IMR-90 (cell line): ENCODE results near the gene BTBD18. TPM values are rescaled to one million over a fixed set of nuclear protein-coding genes. Genes with fewer than 3 reads are reported as not detected.

Source experiments
- ATAC-seq: fragments of 200-7000 bp; cut with Tn5 transposase; 2 replicates; pipeline ENCODE4 v1.9.1; 2020; ENCODE audit warnings: low read depth, mild to moderate bottlenecking, moderate library complexity
- BruUV-seq: library from RNA; stranded (reverse); fragments of 400-500 nt; replicated peaks from 2 replicates; lab custom pipeline; 2021; lab: Mats Ljungman, UMichigan
- CTCF ChIA-PET: fragments of 300-600 bp; formaldehyde crosslinking; extraction: SDS; loops from one replicate; lab custom pipeline; 2021; ENCODE audit warnings: antibody characterized with exemption; lab: Yijun Ruan, JAX
- POLR2A ChIA-PET: fragments of 300-600 bp; sonication (Branson Sonifier 250); formaldehyde crosslinking; loops from one replicate; lab custom pipeline; 2022; ENCODE audit warnings: antibody characterized with exemption; ENCODE audit not compliant: unreplicated experiment; lab: Charles Lee
- DNase-seq: peaks from one replicate; pipeline ENCODE4 v3.0.0; 2013
- H2AFZ ChIP-seq: replicated peaks from 2 replicates; pipeline ENCODE3; 2013; ENCODE audit warnings: low read length, mild to moderate bottlenecking; ENCODE audit not compliant: poor library complexity
- H2AK5ac ChIP-seq: 2 replicates; pipeline ENCODE4 v1.6.1; 2013; ENCODE audit warnings: low read depth, low read length, inconsistent platforms
- H2AK9ac ChIP-seq: replicated peaks from 2 replicates; pipeline ENCODE3; 2013; ENCODE audit warnings: mild to moderate bottlenecking, low read depth, low read length, moderate library complexity; ENCODE audit not compliant: poor library complexity
- H2BK120ac ChIP-seq: 2 replicates; pipeline ENCODE4 v1.6.1; 2013; ENCODE audit warnings: low read depth, low read length, inconsistent platforms
- H2BK15ac ChIP-seq: 3 replicates; pipeline ENCODE4 v1.6.1; 2013; ENCODE audit warnings: low read depth, low read length, inconsistent platforms
- H2BK20ac ChIP-seq: 2 replicates; pipeline ENCODE4 v1.6.1; 2013; ENCODE audit warnings: low read depth, mild to moderate bottlenecking, inconsistent platforms, low read length, moderate library complexity
- H2BK5ac ChIP-seq: 2 replicates; pipeline ENCODE4 v1.6.1; 2013; ENCODE audit warnings: mild to moderate bottlenecking, low read depth, low read length, inconsistent platforms; ENCODE audit not compliant: poor library complexity, severe bottlenecking
- H3K14ac ChIP-seq: replicated peaks from 2 replicates; pipeline ENCODE4 v1.6.1; 2013; ENCODE audit warnings: low read depth, low read length, inconsistent platforms
- H3K18ac ChIP-seq: 2 replicates; pipeline ENCODE4 v1.6.1; 2013; ENCODE audit warnings: low read depth, low read length, control low read depth
- H3K23ac ChIP-seq: 2 replicates; pipeline ENCODE4 v1.6.1; 2013; ENCODE audit warnings: low read depth, low read length, inconsistent platforms
- H3K27ac ChIP-seq: 2 replicates; pipeline ENCODE4 v1.5.1; 2013; ENCODE audit warnings: mild to moderate bottlenecking, control low read depth, low read length; ENCODE audit not compliant: insufficient read depth
- H3K27me3 ChIP-seq: 2 replicates; pipeline ENCODE4 v1.6.1; 2013; ENCODE audit warnings: low read length; ENCODE audit not compliant: control insufficient read depth, insufficient read depth
- H3K36me3 ChIP-seq: 2 replicates; pipeline ENCODE4 v1.6.1; 2013; ENCODE audit warnings: low read length, mixed read lengths; ENCODE audit not compliant: control insufficient read depth, insufficient read depth
- H3K4ac ChIP-seq: 2 replicates; pipeline ENCODE4 v1.6.1; 2013; ENCODE audit warnings: low read depth, low read length, inconsistent platforms
- H3K4me1 ChIP-seq: 2 replicates; pipeline ENCODE4 v1.6.1; 2013; ENCODE audit warnings: low read length, mixed read lengths; ENCODE audit not compliant: control insufficient read depth, insufficient read depth
- H3K4me2 ChIP-seq: 2 replicates; pipeline ENCODE4 v1.6.1; 2013; ENCODE audit warnings: low read depth, mild to moderate bottlenecking, control low read depth, low read length, moderate library complexity
- H3K4me3 ChIP-seq: 2 replicates; pipeline ENCODE4 v1.5.1; 2013; ENCODE audit warnings: low read depth, mild to moderate bottlenecking, control low read depth, low read length, moderate library complexity; ENCODE audit not compliant: insufficient read depth
- H3K56ac ChIP-seq: 2 replicates; pipeline ENCODE4 v1.6.1; 2013; ENCODE audit warnings: low read length, inconsistent platforms; ENCODE audit not compliant: insufficient read depth; ENCODE audit errors: extremely low read depth
- H3K79me1 ChIP-seq, 2 experiments: 2 replicates each; pipeline ENCODE4 v1.6.1; 2013; ENCODE audit warnings: low read length in 2 of 2, inconsistent platforms in 1 of 2, low read depth in 1 of 2
- H3K9ac ChIP-seq: 2 replicates; pipeline ENCODE4 v1.6.1; 2013; ENCODE audit warnings: low read depth, low read length, control low read depth
- H3K9me1 ChIP-seq: 2 replicates; pipeline ENCODE4 v1.6.1; 2013; ENCODE audit warnings: low read length, inconsistent platforms; ENCODE audit not compliant: insufficient read depth
- H3K9me3 ChIP-seq: 2 replicates; pipeline ENCODE4 v1.6.1; 2013; ENCODE audit warnings: low read length; ENCODE audit not compliant: control insufficient read depth, insufficient read depth
- H4K20me1 ChIP-seq: 2 replicates; pipeline ENCODE4 v1.6.1; 2013; ENCODE audit warnings: low read length, inconsistent platforms; ENCODE audit not compliant: insufficient read depth
- H4K5ac ChIP-seq: 2 replicates; pipeline ENCODE4 v1.6.1; 2013; ENCODE audit warnings: mild to moderate bottlenecking, low read depth, low read length, control low read depth
- H4K8ac ChIP-seq, 2 experiments: 2 replicates each; pipeline ENCODE4 v1.6.1; 2013; ENCODE audit warnings: low read depth in 2 of 2, low read length in 2 of 2, control low read depth in 1 of 2, inconsistent platforms in 1 of 2
- H4K91ac ChIP-seq: 2 replicates; pipeline ENCODE4 v1.6.1; 2013; ENCODE audit warnings: low read depth, low read length, inconsistent platforms; ENCODE audit not compliant: insufficient read depth
- NFE2L2 ChIP-seq: fragments of 150-350 bp; IDR thresholded peaks from 2 replicates; pipeline ENCODE4 v1.6.1; 2016; ENCODE audit warnings: low read depth, mild to moderate bottlenecking, low read length
- SMC3 ChIP-seq: fragments of 150-350 bp; IDR thresholded peaks from 2 replicates; pipeline ENCODE4 v1.6.1; 2016; ENCODE audit warnings: low read depth, mild to moderate bottlenecking, antibody characterized with exemption, low read length, moderate library complexity
- WGBS, 2 experiments: methylation state at CpG; one replicate each; pipeline versions ENCODE4 v1.1.5 to v1.1.7; 2013; ENCODE audit warnings: missing lambda C conversion rate in 2 of 2; ENCODE audit not compliant: insufficient read length in 1 of 2; ENCODE audit errors: extremely low coverage in 2 of 2; 5-methylcytosine and 5-hydroxymethylcytosine counted together
- dilution Hi-C: fragments of 300-500 bp; cut with HindIII; formaldehyde crosslinking; loops from one replicate; pipeline ENCODE4 v1.14.3; 2018; ENCODE audit warnings: low sequenced_read_pairs; ENCODE audit not compliant: unreplicated experiment
- in situ Hi-C: fragments of 300-500 bp; cut with MboI; formaldehyde crosslinking; loops from 3 replicates; pipeline ENCODE4 v1.14.3; 2019; ENCODE audit warnings: low sequenced_read_pairs, inconsistent platforms, mixed read lengths
- intact Hi-C: fragments of 100-400 bp; cut with micrococcal nuclease; formaldehyde crosslinking; loops from 2 replicates; pipeline ENCODE4 v1.10.0; 2022
- polyA plus RNA-seq, 3 experiments: library from polyadenylated mRNA; depleted of rRNA; stranded (reverse); fragments of >200 nt; gene quantifications; 2 replicates each; pipeline ENCODE4 v1.2.3, GENCODE V29; 2012; ENCODE audit warnings: low replicate concordance in 1 of 3
- total RNA-seq: library from RNA; depleted of rRNA; stranded (reverse); fragments of >200 nt; gene quantifications from 2 replicates; pipeline ENCODE4 v1.2.3, GENCODE V29; 2012
- TF ChIP-seq, protein P1 (sequence below): fragments of 150-350 bp; IDR thresholded peaks from 2 replicates; pipeline ENCODE4 v1.6.1; 2017; ENCODE audit warnings: mild to moderate bottlenecking, antibody characterized with exemption, low read length, low read depth

The BTBD18 gene
- total and polyA plus RNA-seq, 2 of the 4 experiments (the other 2 are of a cell fraction), result not detected

- H2BK20ac ChIP-seq, result no peak overlapping the region
- H3K79me1 ChIP-seq, result peaks cover 27 to 73% of the 10 kb centered on the region in 2 experiments; a peak in 3 of 4 replicates
- peaks cover 13% of the 10 kb centered on the region for H3K4me1 ChIP-seq
- H3K27me3 ChIP-seq, result no peaks in the 10 kb centered on the region
- intact Hi-C loops (no loop called here), dilution Hi-C loops (no loop called here), in situ Hi-C loops (no loop called here)
- no peak overlapping the region for H3K4me3 ChIP-seq
- H3K9ac ChIP-seq, result no peak overlapping the region
- no peak overlapping the region for H2AK5ac ChIP-seq
- 0 out of 2 replicates have a peak overlapping the region, but pooled peaks have one; percentile 25 for H3K14ac ChIP-seq
- no peak overlapping the region for H3K18ac ChIP-seq
- no TSS peak for BruUV-seq
- ChIA-PET POLR2A (no interaction called here), CTCF (interaction anchor here (1.0 kb wide), 1 partner anchor 8 kb away, joined by 4 read pairs; no protein-coding TSS in a partner anchor)
- no peak overlapping the region for H2BK5ac ChIP-seq
- H3K4ac ChIP-seq, result no peak overlapping the region
- peaks cover 17% of the 10 kb centered on the region for H3K9me1 ChIP-seq
- H4K20me1 ChIP-seq, result peaks cover 79% of the 10 kb centered on the region
- H4K8ac ChIP-seq, result no peak overlapping the region
- ATAC-seq, result no peak; the same call in 1 of the 2 replicates
- no peak overlapping the region for H2AK9ac ChIP-seq
- H2AFZ ChIP-seq, result no peak overlapping the region
- H3K56ac ChIP-seq, result no peak overlapping the region
- H3K23ac ChIP-seq, result peak overlapping the region; percentile 17; the same call in 1 of the 2 replicates
- WGBS, 2 experiments, result no CpG with 5 or more reads among the region's 7 CpGs
- no peak overlapping the region for H2BK15ac ChIP-seq
- TF ChIP-seq, protein P1, sequence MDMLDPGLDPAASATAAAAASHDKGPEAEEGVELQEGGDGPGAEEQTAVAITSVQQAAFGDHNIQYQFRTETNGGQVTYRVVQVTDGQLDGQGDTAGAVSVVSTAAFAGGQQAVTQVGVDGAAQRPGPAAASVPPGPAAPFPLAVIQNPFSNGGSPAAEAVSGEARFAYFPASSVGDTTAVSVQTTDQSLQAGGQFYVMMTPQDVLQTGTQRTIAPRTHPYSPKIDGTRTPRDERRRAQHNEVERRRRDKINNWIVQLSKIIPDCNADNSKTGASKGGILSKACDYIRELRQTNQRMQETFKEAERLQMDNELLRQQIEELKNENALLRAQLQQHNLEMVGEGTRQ, result no peak
- TF ChIP-seq SMC3, result no peak
- no peak for TF ChIP-seq NFE2L2
- no peaks in the 10 kb centered on the region for H3K9me3 ChIP-seq
- H3K36me3 ChIP-seq, result peaks cover 35% of the 10 kb centered on the region
- no peak overlapping the region for H3K4me2 ChIP-seq
- DNase-seq, result peak; percentile 53
- H4K91ac ChIP-seq, result no peak overlapping the region
- H3K27ac ChIP-seq, result no peak overlapping the region
- H4K5ac ChIP-seq, result no peak overlapping the region
- H2BK120ac ChIP-seq, result no peak overlapping the region
Observed at GRCh38 chr11:57792060-57792541, 40.5 kb upstream of the BTBD18 start.
